K562 (cell line): ENCODE measurements around the gene CATSPER1. TPM values are rescaled to one million over a fixed set of nuclear protein-coding genes. Genes with fewer than 3 reads are reported as not detected.

Experiments used
- FOXA3 ChIP-seq, 2 experiments: fragments of 450-650 bp in 1 of 2; sonication (generic) in 1 of 2; formaldehyde crosslinking; IDR thresholded peaks in 1 of 2; conservative IDR thresholded peaks in 1 of 2; 2 replicates each; pipeline versions ENCODE4 v1.4.0 to v1.8.0; 2020 to 2022; ENCODE audit warnings: mild to moderate bottlenecking in 2 of 2, missing genetic modification reagents in 1 of 2
- HDGF ChIP-seq: fragments of 450-650 bp; IDR thresholded peaks from 2 replicates; pipeline ENCODE4 v1.6.1; 2016
- HMG20A ChIP-seq: fragments of 450-650 bp; formaldehyde crosslinking; conservative IDR thresholded peaks from 2 replicates; pipeline ENCODE4 v1.4.0; 2020; ENCODE audit warnings: mild to moderate bottlenecking, mixed read lengths
- MBD2 ChIP-seq: sonication (generic); IDR thresholded peaks from 2 replicates; pipeline ENCODE4 v1.6.1; 2016; ENCODE audit warnings: low read depth, borderline replicate concordance
- STAG1 ChIP-seq: sonication (generic); formaldehyde crosslinking; IDR thresholded peaks from 2 replicates; pipeline ENCODE4 v1.5.0; 2020; ENCODE audit warnings: missing genetic modification reagents, borderline replicate concordance
- TAF1 ChIP-seq: IDR thresholded peaks from 2 replicates; pipeline ENCODE4 v1.6.1; 2011; ENCODE audit warnings: mild to moderate bottlenecking, low read length, moderate library complexity; ENCODE audit not compliant: insufficient read depth, control insufficient read depth, severe bottlenecking; ENCODE audit errors: extremely low read depth
- U2AF1 ChIP-seq: fragments of 200-400 bp; formaldehyde crosslinking; optimal IDR thresholded peaks from 2 replicates; pipeline ENCODE3; 2017; ENCODE audit warnings: mild to moderate bottlenecking, low read depth, low read length, moderate library complexity
- ZNF134 ChIP-seq: fragments of 250-450 bp; sonication (Bioruptor Pico); conservative IDR thresholded peaks from 2 replicates; pipeline ENCODE4 v1.4.0; 2020
- polyA plus RNA-seq, 8 experiments: library from polyadenylated mRNA; depleted of rRNA in 4 of 8; stranded (reverse) in 5 of 8; unstranded in 3 of 8; fragments of >200 nt; fragmentation: Nextera tagmentation in 2 of 8; fragmentation: Illumina TruSeq in 1 of 8; extraction: Ambion mirVana in 2 of 8; extraction: Trizol in 1 of 8; gene quantifications; 2 replicates each; pipeline versions ENCODE4 v1.2.1 to v1.2.3, GENCODE V29; 2011 to 2014; ENCODE audit warnings: inconsistent platforms in 1 of 8, missing spikeins in 1 of 8
- total RNA-seq, 7 experiments: library from RNA; depleted of rRNA in 6 of 7; stranded (reverse); fragments of >200 nt in 6 of 7; fragmentation: Illumina TruSeq in 2 of 7; extraction: Trizol in 2 of 7; gene quantifications; 2 replicates each; pipeline versions ENCODE4 v1.2.1 to v1.2.3, GENCODE V29; 2011 to 2021; ENCODE audit warnings: low replicate concordance in 1 of 7
- TF ChIP-seq, protein P1 (sequence below): fragments of 150-350 bp; IDR thresholded peaks from 2 replicates; pipeline ENCODE4 v1.6.1; 2014; ENCODE audit warnings: low read depth, mild to moderate bottlenecking, low read length, borderline replicate concordance
- TF ChIP-seq, protein P2 (sequence below), 2 experiments: fragments of 200-800 bp in 1 of 2; sonication (Bioruptor generic) in 1 of 2; sonication (generic) in 1 of 2; formaldehyde crosslinking in 1 of 2; IDR thresholded peaks in 1 of 2; conservative IDR thresholded peaks in 1 of 2; 2 replicates each; pipeline versions ENCODE4 v1.5.0 to v1.6.1; 2016 to 2020; ENCODE audit warnings: missing compliant biosample characterization in 1 of 2, missing genetic modification characterization in 1 of 2, missing genetic modification reagents in 1 of 2
- TF ChIP-seq, protein P3 (sequence below): fragments of 250-450 bp; sonication (Bioruptor Pico); IDR thresholded peaks from 2 replicates; pipeline ENCODE4 v1.4.0; 2020
- TF ChIP-seq, protein P4 (sequence below), 2 experiments: fragments of 450-650 bp in 1 of 2; IDR thresholded peaks; 2 replicates each; pipeline ENCODE4 v1.6.1; 2011 to 2017; ENCODE audit warnings: low read depth in 2 of 2, antibody characterized with exemption in 1 of 2, borderline replicate concordance in 1 of 2, low read length in 1 of 2, mild to moderate bottlenecking in 1 of 2, mixed read lengths in 1 of 2; ENCODE audit not compliant: control insufficient read depth in 1 of 2
- TF ChIP-seq, protein P5 (sequence below): IDR thresholded peaks from 2 replicates; pipeline ENCODE4 v1.6.1; 2012; ENCODE audit warnings: low read depth, low read length, improper control_type of control experiment, borderline replicate concordance

CATSPER1 gene
- total and polyA plus RNA-seq, 9 of the 15 experiments (the other 6 are each of a cell fraction or from before 2014, with no cell fraction given), result 0.21 to 3.3 (median 0.76) TPM

DNA sequence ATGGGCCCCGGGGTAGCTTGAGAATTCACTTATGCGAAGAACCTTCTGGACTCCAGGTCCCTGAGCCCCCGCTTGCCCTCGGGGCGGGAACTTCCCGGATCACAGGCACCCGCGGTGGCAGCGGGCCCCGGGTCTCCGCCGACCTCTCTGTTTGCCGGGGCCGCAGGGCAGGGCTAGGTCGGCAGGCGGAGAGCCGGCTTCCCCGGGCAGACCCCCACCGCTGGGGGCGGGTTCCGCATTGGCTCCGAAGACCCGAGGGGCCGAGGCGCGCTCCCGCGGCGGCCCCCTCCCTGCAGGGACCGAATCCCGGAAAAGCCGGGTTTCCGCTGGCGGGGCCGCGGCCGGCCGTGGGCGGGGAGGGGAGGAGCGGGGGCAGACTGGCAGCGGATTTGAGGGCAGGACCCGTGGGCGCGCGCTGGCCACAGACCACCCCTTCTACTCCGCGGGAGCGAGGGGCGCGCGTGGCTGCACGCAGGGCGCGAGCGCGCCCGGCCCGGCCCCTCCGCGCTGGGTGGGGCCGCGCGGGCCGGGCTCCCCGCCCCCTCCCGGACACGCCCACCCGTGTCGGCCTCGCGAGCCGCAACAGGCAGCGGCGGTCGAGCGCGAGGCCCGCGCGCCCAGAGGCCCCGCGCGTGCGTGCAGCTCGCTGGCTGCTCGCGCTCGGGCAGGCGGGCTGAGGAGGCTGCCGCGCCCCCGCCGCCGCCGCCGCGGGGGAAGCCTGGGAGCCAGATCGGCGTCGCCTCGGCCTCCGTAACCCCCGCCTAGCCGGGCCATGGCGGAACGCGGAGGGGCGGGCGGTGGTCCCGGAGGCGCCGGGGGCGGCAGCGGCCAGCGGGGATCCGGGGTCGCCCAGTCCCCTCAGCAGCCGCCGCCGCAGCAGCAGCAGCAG, 43.7 kb upstream of the CATSPER1 start, which contains the start of gene PACS1 (continued):
- TF ChIP-seq, protein P1, sequence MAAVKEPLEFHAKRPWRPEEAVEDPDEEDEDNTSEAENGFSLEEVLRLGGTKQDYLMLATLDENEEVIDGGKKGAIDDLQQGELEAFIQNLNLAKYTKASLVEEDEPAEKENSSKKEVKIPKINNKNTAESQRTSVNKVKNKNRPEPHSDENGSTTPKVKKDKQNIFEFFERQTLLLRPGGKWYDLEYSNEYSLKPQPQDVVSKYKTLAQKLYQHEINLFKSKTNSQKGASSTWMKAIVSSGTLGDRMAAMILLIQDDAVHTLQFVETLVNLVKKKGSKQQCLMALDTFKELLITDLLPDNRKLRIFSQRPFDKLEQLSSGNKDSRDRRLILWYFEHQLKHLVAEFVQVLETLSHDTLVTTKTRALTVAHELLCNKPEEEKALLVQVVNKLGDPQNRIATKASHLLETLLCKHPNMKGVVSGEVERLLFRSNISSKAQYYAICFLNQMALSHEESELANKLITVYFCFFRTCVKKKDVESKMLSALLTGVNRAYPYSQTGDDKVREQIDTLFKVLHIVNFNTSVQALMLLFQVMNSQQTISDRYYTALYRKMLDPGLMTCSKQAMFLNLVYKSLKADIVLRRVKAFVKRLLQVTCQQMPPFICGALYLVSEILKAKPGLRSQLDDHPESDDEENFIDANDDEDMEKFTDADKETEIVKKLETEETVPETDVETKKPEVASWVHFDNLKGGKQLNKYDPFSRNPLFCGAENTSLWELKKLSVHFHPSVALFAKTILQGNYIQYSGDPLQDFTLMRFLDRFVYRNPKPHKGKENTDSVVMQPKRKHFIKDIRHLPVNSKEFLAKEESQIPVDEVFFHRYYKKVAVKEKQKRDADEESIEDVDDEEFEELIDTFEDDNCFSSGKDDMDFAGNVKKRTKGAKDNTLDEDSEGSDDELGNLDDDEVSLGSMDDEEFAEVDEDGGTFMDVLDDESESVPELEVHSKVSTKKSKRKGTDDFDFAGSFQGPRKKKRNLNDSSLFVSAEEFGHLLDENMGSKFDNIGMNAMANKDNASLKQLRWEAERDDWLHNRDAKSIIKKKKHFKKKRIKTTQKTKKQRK, result no peak
- peak; percentile 53 for TF ChIP-seq TAF1
- TF ChIP-seq, protein P2, sequence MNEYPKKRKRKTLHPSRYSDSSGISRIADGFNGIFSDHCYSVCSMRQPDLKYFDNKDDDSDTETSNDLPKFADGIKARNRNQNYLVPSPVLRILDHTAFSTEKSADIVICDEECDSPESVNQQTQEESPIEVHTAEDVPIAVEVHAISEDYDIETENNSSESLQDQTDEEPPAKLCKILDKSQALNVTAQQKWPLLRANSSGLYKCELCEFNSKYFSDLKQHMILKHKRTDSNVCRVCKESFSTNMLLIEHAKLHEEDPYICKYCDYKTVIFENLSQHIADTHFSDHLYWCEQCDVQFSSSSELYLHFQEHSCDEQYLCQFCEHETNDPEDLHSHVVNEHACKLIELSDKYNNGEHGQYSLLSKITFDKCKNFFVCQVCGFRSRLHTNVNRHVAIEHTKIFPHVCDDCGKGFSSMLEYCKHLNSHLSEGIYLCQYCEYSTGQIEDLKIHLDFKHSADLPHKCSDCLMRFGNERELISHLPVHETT (CRISPR knock-in tag; conservative IDR thresholded peaks at IDR 0.05 in 1 of 2, IDR thresholded peaks at IDR 0.05 in 1 of 2), result peak in 1 of 2 experiments; percentile 55; a peak in 1 of 4 replicates
- TF ChIP-seq FOXA3 (CRISPR knock-in tag; conservative IDR thresholded peaks at IDR 0.05 in 1 of 2, IDR thresholded peaks at IDR 0.05 in 1 of 2), result no peak
- TF ChIP-seq MBD2, result no peak
- TF ChIP-seq ZNF134 (CRISPR knock-in tag), result no peak
- TF ChIP-seq, protein P3, sequence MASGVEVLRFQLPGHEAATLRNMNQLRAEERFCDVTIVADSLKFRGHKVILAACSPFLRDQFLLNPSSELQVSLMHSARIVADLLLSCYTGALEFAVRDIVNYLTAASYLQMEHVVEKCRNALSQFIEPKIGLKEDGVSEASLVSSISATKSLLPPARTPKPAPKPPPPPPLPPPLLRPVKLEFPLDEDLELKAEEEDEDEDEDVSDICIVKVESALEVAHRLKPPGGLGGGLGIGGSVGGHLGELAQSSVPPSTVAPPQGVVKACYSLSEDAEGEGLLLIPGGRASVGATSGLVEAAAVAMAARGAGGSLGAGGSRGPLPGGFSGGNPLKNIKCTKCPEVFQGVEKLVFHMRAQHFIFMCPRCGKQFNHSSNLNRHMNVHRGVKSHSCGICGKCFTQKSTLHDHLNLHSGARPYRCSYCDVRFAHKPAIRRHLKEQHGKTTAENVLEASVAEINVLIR, result no peak
- no peak for TF ChIP-seq STAG1 (CRISPR knock-in tag)
- TF ChIP-seq, protein P4, sequence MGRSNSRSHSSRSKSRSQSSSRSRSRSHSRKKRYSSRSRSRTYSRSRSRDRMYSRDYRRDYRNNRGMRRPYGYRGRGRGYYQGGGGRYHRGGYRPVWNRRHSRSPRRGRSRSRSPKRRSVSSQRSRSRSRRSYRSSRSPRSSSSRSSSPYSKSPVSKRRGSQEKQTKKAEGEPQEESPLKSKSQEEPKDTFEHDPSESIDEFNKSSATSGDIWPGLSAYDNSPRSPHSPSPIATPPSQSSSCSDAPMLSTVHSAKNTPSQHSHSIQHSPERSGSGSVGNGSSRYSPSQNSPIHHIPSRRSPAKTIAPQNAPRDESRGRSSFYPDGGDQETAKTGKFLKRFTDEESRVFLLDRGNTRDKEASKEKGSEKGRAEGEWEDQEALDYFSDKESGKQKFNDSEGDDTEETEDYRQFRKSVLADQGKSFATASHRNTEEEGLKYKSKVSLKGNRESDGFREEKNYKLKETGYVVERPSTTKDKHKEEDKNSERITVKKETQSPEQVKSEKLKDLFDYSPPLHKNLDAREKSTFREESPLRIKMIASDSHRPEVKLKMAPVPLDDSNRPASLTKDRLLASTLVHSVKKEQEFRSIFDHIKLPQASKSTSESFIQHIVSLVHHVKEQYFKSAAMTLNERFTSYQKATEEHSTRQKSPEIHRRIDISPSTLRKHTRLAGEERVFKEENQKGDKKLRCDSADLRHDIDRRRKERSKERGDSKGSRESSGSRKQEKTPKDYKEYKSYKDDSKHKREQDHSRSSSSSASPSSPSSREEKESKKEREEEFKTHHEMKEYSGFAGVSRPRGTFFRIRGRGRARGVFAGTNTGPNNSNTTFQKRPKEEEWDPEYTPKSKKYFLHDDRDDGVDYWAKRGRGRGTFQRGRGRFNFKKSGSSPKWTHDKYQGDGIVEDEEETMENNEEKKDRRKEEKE (IDR thresholded peaks at IDR 0.05; ENCODE audit: borderline replicate concordance in 1 of 2, control insufficient read depth in 1 of 2, low read depth in 2 of 2, low read length in 1 of 2), result no peak
- TF ChIP-seq HDGF, result no peak
- TF ChIP-seq, protein P5, sequence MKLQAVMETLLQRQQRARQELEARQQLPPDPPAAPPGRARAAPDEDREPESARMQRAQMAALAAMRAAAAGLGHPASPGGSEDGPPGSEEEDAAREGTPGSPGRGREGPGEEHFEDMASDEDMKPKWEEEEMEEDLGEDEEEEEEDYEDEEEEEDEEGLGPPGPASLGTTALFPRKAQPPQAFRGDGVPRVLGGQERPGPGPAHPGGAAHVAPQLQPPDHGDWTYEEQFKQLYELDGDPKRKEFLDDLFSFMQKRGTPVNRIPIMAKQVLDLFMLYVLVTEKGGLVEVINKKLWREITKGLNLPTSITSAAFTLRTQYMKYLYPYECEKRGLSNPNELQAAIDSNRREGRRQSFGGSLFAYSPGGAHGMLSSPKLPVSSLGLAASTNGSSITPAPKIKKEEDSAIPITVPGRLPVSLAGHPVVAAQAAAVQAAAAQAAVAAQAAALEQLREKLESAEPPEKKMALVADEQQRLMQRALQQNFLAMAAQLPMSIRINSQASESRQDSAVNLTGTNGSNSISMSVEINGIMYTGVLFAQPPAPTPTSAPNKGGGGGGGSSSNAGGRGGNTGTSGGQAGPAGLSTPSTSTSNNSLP, result no peak
- TF ChIP-seq HMG20A (CRISPR knock-in tag), result no peak
- no peak for TF ChIP-seq U2AF1
